Suprapubic skin (tissue), 4 donors: ENCODE results near the gene GLE1. TPM values are rescaled to one million over a fixed set of nuclear protein-coding genes. Genes with fewer than 3 reads are reported as not detected.
"Not testable (repeated sequence)": the region's sequence is repeated elsewhere in the genome, so short reads cannot be mapped to it uniquely, and the experiment has no call there.

ENCODE experiments used
- DNase-seq, 2 donors: peaks; one replicate each; pipeline ENCODE4 v3.0.0-alpha.2; 2019; ENCODE audit warnings: low spot score in 2 of 2
- H3K27ac ChIP-seq: fragments of 200-600 bp; sonication (generic); one replicate; pipeline ENCODE4 v1.5.1; 2019
- H3K27me3 ChIP-seq: fragments of 200-600 bp; sonication (generic); one replicate; pipeline ENCODE4 v1.5.1; 2019
- H3K36me3 ChIP-seq: fragments of 200-600 bp; sonication (generic); one replicate; pipeline ENCODE4 v1.5.1; 2019
- H3K4me1 ChIP-seq: fragments of 200-600 bp; sonication (generic); one replicate; pipeline ENCODE4 v1.5.1; 2019
- H3K4me3 ChIP-seq: fragments of 200-600 bp; sonication (generic); one replicate; pipeline ENCODE4 v1.5.1; 2019; ENCODE audit warnings: mild to moderate bottlenecking
- H3K9me3 ChIP-seq: fragments of 200-600 bp; sonication (generic); one replicate; pipeline ENCODE4 v1.5.1; 2019
- EP300 ChIP-seq: sonication (generic); formaldehyde crosslinking; IDR thresholded peaks from one replicate; pipeline ENCODE4 v1.6.1; 2017; ENCODE audit warnings: antibody characterized with exemption
- POLR2A ChIP-seq, 2 donors: fragments of 450-650 bp; IDR thresholded peaks; one replicate each; pipeline ENCODE4 v1.6.1; 2017; ENCODE audit warnings: antibody characterized with exemption in 2 of 2, mild to moderate bottlenecking in 2 of 2, moderate library complexity in 2 of 2
- POLR2AphosphoS5 ChIP-seq, 3 donors: sonication (generic); formaldehyde crosslinking; IDR thresholded peaks; one replicate each; pipeline ENCODE4 v1.6.1; 2017; ENCODE audit warnings: antibody characterized with exemption in 3 of 3
- WGBS: methylation state at CpG from one replicate; pipeline ENCODE4 v1.1.5; 2018; 5-methylcytosine and 5-hydroxymethylcytosine counted together
- total RNA-seq, 4 donors: library from RNA; depleted of rRNA; stranded (reverse); fragments of >200 nt; gene quantifications; one replicate each; pipeline ENCODE4 v1.1.0, GENCODE V29; 2016
- TF ChIP-seq, protein P1 (sequence below), 2 donors: fragments of 200-600 bp in 1 of 2; fragments of 450-650 bp in 1 of 2; sonication (generic) in 1 of 2; IDR thresholded peaks; one replicate each; pipeline ENCODE4 v1.5.1; 2016 to 2019; ENCODE audit warnings: antibody characterized with exemption in 2 of 2, mild to moderate bottlenecking in 1 of 2, moderate library complexity in 1 of 2

The GLE1 gene
- total RNA-seq, 4 donors from 2014 or later: 27.5 to 39.6 (median 28.5) TPM

- no peak for DNase-seq
- TF ChIP-seq POLR2AphosphoS5 (IDR thresholded peaks at IDR 0.05): no peak
- no peak for TF ChIP-seq POLR2A (IDR thresholded peaks at IDR 0.05)
- no peak for TF ChIP-seq EP300
- TF ChIP-seq, protein P1, sequence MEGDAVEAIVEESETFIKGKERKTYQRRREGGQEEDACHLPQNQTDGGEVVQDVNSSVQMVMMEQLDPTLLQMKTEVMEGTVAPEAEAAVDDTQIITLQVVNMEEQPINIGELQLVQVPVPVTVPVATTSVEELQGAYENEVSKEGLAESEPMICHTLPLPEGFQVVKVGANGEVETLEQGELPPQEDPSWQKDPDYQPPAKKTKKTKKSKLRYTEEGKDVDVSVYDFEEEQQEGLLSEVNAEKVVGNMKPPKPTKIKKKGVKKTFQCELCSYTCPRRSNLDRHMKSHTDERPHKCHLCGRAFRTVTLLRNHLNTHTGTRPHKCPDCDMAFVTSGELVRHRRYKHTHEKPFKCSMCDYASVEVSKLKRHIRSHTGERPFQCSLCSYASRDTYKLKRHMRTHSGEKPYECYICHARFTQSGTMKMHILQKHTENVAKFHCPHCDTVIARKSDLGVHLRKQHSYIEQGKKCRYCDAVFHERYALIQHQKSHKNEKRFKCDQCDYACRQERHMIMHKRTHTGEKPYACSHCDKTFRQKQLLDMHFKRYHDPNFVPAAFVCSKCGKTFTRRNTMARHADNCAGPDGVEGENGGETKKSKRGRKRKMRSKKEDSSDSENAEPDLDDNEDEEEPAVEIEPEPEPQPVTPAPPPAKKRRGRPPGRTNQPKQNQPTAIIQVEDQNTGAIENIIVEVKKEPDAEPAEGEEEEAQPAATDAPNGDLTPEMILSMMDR (IDR thresholded peaks at IDR 0.05): no peak
Measured at GRCh38 chr9:128575469-128575868, 71.0 kb downstream of the GLE1 start.

DNA sequence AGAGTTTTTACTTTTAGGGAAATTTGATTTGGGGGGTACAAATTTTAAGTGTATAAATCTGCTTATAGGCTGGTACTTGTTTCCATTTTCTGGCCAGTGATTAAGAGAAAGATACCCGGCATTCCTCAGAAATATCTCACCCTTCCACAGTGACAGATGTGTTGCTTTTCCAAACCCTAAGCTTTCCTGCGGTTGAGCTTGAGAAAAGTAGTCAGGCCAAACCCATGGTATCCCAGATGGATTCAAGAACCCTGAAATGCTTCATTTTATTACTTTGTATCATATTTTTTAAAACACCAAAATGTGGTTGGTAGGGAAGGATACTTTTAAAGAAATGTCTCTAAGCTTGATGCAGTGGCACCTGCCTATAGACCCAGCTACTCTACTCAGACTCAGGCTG is 71.4 kb downstream of the GLE1 start:
- H3K4me1 ChIP-seq: peaks cover 16% of the 10 kb centered on the region
- DNase-seq: no peak
- no peaks in the 10 kb centered on the region for H3K27me3 ChIP-seq
- 79% methylated on average over 2 of the region's 2 CpGs for WGBS
- no peak overlapping the region for H3K27ac ChIP-seq
- TF ChIP-seq POLR2AphosphoS5 (IDR thresholded peaks at IDR 0.05) (no peak), EP300 (no peak), POLR2A (IDR thresholded peaks at IDR 0.05) (no peak)
- TF ChIP-seq, protein P1 (IDR thresholded peaks at IDR 0.05): no peak
- no peak overlapping the region for H3K4me3 ChIP-seq
- peaks cover 89% of the 10 kb centered on the region for H3K36me3 ChIP-seq
- H3K9me3 ChIP-seq: no peaks in the 10 kb centered on the region

More at GRCh38 chr9:128575469-128575868, 71.0 kb downstream of the GLE1 start:
- Histone ChIP-seq H3K9me3 (no peaks in the 10 kb centered on the region), H3K27me3 (no peaks in the 10 kb centered on the region), H3K4me1 (peaks cover 16% of the 10 kb centered on the region), H3K27ac (peak overlapping the region; percentile 9), H3K4me3 (no peak overlapping the region), H3K36me3 (peaks cover 89% of the 10 kb centered on the region)
- 34% methylated on average over 4 of the region's 4 CpGs for WGBS

- Histone ChIP-seq H3K36me3 (peaks cover 91% of the 10 kb centered on the region), H3K27me3 (no peaks in the 10 kb centered on the region), H3K4me1 (peaks cover 16% of the 10 kb centered on the region), H3K9me3 (no peaks in the 10 kb centered on the region), H3K27ac (no peak overlapping the region), H3K4me3 (no peak overlapping the region)
- no peak for DNase-seq
- 93% methylated on average over 8 of the region's 8 CpGs for WGBS
- TF ChIP-seq EP300 (no peak), POLR2A (IDR thresholded peaks at IDR 0.05) (no peak), POLR2AphosphoS5 (IDR thresholded peaks at IDR 0.05) (no peak)
- TF ChIP-seq, protein P1 (IDR thresholded peaks at IDR 0.05): no peak
Measured at GRCh38 chr9:128577206-128577605, 72.7 kb downstream of the GLE1 start.

DNA sequence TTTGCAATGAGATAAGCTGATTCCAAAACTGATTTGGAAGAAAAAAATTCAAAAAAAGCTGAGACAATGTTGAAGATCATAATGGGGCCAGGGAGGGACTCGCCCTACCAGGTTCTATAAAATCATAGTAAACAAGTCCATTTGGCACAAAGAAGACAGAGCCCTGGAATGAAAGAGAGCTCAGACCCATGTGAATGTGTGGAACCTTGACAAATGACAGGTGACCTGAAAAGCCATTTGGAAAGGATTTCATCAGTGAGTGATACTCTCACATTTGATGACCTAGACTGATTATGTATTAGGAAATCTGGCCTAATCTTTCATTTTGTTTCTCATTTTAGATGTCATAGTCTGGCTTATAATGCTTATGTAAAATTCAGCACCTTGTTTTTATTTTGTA is 74.7 kb downstream of the GLE1 start:
- no peaks in the 10 kb centered on the region for H3K27me3 ChIP-seq

GRCh38 chr9:128580731-128581130 is 76.2 kb downstream of the GLE1 start:
- WGBS: 94% methylated on average over 10 of the region's 10 CpGs
- Histone ChIP-seq H3K4me1 (peaks cover 5% of the 10 kb centered on the region), H3K36me3 (peaks cover 100% of the 10 kb centered on the region), H3K9me3 (no peaks in the 10 kb centered on the region), H3K4me3 (no peak overlapping the region), H3K27ac (no peak overlapping the region), H3K27me3 (no peaks in the 10 kb centered on the region)
- TF ChIP-seq POLR2A (IDR thresholded peaks at IDR 0.05) (no peak), POLR2AphosphoS5 (IDR thresholded peaks at IDR 0.05) (no peak), EP300 (no peak)
- TF ChIP-seq, protein P1 (IDR thresholded peaks at IDR 0.05): no peak
- no peak for DNase-seq

More for the DNA sequence above, 74.7 kb downstream of the GLE1 start:
- Histone ChIP-seq H3K4me1 (peaks cover 16% of the 10 kb centered on the region), H3K4me3 (no peak overlapping the region), H3K9me3 (no peaks in the 10 kb centered on the region), H3K36me3 (peaks cover 97% of the 10 kb centered on the region), H3K27ac (no peak overlapping the region)
- WGBS: 88% methylated on average over 1 of the region's 1 CpG
- DNase-seq: no peak
- TF ChIP-seq, protein P1 (IDR thresholded peaks at IDR 0.05): no peak
- no peak for TF ChIP-seq POLR2AphosphoS5 (IDR thresholded peaks at IDR 0.05)

GRCh38 chr9:128585155-128585554 is 80.6 kb downstream of the GLE1 start:
- not testable (repeated sequence) for H3K9me3 ChIP-seq

DNA sequence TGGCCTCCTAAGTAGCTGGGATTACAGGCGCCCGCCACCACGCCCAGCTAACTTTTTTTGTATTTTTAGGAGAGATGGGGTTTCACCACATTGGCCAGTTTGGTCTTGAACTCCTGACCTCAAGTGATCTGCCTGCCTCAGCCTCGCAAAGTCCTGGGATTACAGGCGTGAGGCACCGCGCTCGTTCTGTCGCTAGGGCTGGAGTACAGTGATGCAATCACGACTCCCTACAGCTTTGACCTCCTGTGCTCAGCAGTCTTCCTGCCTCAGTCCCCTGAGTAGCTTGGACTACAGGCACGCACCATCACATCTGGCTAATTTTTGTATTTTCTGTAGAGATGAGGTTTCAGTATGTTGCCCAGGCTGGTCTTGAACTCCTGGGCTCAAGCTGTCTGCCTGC is 82.4 kb downstream of the GLE1 start:
- H3K4me3 ChIP-seq, H3K27ac ChIP-seq, H3K27me3 ChIP-seq, DNase-seq, H3K4me1 ChIP-seq, H3K9me3 ChIP-seq: not testable (repeated sequence)
- WGBS: 93% methylated on average over 11 of the region's 11 CpGs
- H3K36me3 ChIP-seq: peaks cover 100% of the 10 kb centered on the region

More at GRCh38 chr9:128585155-128585554, 80.6 kb downstream of the GLE1 start:
- WGBS: 76% methylated on average over 8 of the region's 8 CpGs
- peaks cover 100% of the 10 kb centered on the region for H3K36me3 ChIP-seq
- H3K4me1 ChIP-seq, H3K27ac ChIP-seq, H3K4me3 ChIP-seq, DNase-seq, H3K27me3 ChIP-seq: not testable (repeated sequence)
